Limb (tissue), 2 donors: Measurements from ENCODE around the gene GGTLC2.

Experiments
- DNase-seq, 2 donors: peaks; one replicate each; pipeline ENCODE4 v3.0.0-alpha.2; 2016; ENCODE audit errors: extremely low spot score in 2 of 2

Gene GGTLC2

DNA sequence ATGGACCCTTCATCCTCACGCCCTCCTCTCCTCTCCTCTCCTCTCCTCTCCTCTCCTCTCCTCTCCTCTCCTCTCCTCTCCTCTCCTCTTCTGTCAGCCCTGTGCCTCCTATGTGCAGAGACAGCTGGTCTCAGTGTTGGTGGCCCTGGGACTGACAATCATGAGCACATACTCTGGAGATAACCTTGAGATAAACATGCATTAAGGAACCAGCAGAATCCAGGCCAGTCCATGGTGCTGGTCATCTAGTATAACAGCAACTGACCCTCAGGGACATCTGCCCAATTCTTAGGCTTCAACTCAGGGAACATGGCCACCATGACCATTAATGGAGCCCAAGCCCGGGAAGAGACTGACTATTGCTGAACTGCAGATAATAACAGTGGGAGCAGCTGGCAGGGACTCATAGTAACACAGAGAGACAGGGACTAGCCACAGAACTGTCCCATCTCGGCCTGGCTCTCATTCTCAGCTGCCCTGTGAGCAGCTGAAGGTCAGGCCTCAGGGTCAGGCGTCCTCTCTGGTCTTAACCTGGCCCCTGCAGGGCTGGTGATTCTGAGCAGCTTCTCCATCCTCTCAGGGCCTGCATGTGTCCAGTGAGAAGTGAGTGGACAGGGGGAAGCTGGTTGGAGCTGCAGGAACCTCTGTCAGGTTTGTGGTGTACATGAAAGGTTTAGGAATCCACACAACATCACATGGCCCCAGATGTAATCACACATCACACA is 45.4 kb downstream of the GGTLC2 start:
- no peak for DNase-seq

- no peak for DNase-seq
These were observed 46.6 kb downstream of the GGTLC2 start for GRCh38 chr22:22691055-22691454.

- no peak for DNase-seq
These were observed 47.6 kb downstream of the GGTLC2 start for GRCh38 chr22:22691716-22692701.

GRCh38 chr22:22692707-22693530 is 48.5 kb downstream of the GGTLC2 start:
- peak in 1 of 2 donors; percentile 55 for DNase-seq

DNA sequence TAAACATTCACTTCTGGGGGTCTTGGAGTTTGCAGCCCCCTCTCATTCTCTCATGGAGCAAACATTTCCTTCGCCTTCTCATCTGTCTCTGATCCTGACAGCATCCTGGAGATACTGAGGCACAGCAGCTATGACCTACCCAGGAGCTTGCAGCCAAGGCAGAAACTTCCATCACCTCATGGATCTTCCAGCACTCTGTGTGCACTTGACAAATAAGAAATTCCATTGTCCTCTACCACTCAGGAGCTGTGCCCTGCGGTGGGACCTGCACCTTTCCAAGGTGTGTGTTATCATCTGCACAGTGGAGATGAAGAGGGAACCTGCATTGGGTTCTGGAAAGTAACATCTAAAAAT is 49.1 kb downstream of the GGTLC2 start:
- no peak for DNase-seq

DNA sequence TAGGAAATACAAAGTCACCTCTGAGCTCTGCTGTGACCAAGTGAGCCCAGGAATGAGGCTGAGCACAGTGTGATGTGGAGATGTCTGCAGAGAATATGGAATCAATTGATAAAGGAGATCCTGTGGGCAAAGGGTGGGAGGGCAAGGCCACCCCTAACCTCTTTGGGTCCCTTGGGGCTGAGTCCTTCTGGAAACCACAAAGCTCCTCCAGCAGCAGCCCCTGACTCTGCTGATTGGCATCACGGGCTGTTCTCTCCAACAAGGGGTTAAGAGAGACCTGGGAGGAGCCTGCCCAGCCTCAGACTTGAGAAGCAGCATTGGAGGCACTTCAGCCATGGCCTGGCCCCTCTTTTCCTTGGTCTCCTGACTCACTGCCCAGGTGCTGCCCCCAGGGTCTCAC is 49.7 kb downstream of the GGTLC2 start:
- no peak for DNase-seq

- no peak for DNase-seq
These were observed 51.7 kb downstream of the GGTLC2 start for GRCh38 chr22:22696104-22696503.
